ENCODE measurements around the gene UBE4B.
"Not testable (repeated sequence)": the region's sequence is repeated elsewhere in the genome, so short reads cannot be mapped to it uniquely, and the experiment has no call there.

The UBE4B gene

DNA sequence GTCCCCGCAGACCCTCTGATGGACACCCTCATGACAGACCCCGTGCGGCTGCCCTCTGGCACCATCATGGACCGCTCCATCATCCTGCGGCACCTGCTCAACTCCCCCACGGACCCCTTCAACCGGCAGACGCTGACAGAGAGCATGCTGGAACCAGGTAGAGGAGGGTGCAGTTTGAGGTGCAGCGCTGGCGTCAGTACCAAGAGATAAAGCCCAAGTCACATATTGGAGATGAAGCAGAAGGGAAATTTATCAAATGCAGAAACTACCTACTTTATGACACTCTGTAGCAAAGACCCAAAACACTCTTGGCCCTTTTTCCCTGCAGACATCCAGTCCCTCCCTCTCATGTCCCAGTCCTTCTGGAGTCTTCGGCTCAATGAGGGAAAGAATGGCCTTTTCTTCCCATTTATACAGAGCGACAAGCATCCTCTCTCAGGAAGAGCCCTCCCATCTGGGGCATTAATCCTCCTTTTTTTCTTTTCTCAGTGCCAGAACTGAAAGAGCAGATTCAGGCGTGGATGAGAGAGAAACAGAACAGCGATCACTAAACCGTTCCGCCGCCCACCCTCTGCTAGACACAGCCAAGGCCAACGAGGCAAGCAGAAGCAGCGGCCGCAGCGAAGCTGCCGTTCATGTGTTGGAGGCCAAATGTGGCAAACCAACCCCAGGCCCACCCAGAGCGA is 146.8 kb downstream of the UBE4B start:
- no peak for FAIRE-seq

DNA sequence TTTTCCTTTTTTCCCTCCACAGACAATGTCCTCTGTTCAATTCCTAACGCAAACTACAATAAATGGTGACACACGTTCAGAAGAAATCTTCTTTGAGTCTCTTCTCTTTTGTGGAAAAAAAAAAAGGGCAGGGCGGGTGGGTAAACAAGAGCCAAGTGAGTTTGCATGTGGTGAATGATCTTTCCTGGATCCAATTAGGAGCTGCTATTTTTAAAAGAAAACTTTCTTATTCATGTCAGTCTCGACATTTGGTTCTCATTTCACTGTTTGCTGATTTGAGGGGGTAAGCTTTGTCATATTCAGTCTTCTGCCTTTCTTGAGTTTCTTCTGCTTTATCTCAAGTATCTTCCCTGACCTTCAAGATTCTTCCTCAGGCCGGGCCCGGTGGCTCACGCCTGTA is 148.4 kb downstream of the UBE4B start:
- no peak for FAIRE-seq

DNA sequence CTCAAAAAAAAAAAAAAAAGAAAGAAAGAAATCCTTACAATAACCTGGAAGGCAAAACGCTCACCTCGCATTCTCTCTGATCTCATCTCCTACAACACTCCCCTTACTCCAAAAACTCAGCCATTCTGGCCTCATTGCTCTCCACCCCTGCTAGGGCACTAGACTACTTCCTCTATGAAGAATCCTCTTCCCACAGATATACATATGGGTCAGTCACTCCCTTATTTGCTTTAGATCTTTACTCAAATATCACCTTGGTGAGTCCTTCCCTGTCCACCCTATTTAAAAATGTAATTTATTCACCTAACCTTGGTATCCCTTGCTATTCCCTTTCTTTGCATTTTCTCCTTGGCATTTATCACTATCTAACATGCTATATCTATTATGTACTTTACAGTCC is 153.0 kb downstream of the UBE4B start:
- no peak for FAIRE-seq

DNA sequence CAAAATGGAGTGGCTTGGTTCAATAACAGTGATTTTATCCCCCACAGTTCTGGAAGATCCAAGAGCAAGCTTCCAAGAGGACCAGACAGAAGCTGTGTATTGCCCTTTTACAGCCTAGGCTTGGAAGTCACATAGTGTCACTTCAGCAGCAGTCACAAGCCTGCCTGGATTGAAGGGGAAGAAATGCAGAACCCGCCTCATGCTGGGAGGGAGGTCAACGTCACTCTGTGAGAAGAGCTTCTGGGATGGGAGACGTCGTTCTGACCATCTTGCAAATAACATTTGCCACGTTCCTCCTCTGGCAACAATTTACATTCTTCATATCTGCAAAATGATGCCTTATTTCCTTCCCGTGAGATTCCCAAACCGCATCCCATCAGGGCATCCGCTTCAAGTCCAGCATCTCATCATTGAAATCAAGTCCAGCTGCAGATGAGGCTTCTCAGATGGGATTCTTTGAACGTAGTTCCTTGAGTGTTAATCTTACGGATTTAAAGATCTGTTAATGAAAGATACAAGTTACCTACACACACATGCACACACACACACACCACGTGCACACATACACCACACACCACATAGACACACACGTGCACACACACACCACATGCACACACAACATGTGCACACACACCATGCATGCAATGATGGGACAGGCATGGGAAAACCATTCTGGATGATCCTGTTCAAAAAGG is 153.7 kb downstream of the UBE4B start:
- FAIRE-seq, result no peak

DNA sequence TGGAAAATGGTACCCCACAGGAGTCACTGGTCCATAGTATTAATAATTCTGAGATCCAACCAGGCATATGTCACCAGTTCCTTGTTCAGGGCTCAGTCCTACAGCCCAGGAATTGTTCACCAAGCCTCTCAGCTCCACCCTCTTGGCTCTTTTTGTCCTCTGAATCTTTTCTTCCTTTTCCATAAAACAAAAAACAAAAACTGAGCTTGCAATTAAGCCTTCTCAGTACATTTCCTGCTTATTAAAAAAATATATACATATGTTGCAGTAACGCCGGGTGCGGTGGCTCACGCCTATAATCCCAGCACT is 154.2 kb downstream of the UBE4B start:
- FAIRE-seq, result no peak

DNA sequence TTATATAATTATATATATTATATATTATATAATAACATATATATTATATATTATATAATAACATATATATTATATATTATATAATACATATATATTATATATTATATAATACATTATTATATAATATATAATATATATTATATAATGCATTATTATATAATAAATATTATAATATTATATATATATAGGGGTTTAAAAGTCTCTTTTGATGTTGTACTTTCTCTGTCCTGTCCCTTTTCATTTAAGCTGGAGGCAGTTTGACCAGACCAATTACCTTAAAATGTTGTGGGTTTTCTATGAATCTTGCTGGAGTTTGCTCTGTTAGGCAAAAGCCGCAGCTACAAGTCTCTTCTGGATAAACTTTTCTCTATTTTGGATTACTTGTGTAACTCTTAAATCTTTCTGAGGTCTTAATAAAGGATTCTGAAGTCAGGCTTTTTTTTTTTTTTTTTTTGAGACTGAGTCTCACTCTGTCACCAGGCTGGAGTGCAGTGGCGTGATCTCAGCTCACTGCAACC is 155.4 kb downstream of the UBE4B start:
- peak; percentile 97 for FAIRE-seq

DNA sequence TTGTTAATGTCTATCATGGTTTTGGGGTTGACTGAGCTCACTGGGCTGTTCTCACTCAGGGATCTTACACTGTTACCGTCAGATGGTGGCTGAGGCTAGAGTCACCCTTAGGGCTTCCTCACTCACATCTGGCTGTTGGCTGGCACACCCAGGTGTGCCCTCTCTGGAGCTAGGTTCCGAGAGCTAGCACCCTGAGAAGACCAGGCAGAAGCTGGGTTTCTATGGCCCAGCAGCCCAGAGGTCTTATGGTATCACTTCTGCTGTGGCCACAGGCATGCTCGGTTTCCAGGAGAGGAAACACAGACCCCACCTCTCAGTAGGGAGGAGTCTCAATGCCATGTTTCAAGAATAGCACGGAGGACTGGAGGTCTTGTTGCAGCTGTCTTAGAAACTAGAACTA is 156.9 kb downstream of the UBE4B start:
- no peak for FAIRE-seq

DNA sequence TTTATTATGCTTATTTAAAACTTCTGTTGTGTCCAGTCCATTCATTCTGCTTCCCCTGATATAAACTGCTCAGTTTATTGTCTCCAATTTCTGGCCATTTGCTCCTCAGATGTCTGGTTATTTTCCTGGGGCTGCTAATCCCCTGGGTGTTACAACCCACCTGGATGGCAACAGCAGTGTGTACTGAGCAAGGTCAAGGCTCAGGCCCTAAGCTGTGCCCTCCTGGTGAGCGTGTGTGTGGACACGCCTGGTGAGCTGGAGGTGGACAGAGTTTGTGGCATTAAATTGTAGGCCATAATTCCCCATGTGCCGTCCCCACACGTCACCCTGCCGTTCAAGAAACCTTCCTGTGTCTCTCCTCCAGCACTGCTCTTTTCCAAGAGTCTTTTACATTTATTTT is 159.5 kb downstream of the UBE4B start:
- FAIRE-seq, result no peak

DNA sequence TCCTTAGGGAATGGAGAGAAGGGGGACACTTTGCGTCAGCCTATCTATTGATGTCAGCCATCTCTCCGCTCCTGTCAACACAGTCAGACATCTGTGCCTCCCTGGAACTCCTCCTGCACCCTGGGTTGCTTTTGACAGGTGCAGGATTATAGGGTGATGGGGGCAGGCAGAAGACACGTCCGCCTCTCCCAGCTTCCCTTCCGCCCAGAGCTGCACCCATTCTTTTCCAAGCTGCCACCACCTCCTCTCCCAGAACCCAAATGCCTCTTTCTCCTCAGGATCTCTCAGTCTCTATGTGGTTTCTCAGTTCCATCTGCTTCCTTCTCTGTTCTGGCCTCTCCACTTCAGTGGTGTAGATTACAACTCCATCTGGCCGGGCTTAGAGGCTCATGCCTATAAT is 160.5 kb downstream of the UBE4B start:
- no peak for FAIRE-seq

DNA sequence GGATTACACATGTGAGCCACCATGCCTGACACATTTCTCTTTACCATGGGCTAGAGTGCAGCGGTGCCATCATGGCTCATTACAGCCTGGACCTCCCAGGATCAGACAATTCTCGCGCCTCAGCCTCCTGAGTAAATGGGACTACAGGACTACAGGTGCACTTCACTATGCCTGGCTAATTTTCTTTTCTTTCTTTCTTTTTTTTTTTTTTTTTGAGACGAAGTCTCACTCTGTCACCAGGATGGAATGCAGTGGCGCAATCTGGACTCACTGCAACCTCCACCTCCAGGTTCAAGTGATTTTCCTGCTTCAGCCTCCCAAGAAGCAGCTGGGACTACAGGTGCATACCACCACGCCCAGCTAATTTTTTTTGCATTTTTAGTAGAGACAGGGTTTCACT is 162.8 kb downstream of the UBE4B start:
- no peak for FAIRE-seq

DNA sequence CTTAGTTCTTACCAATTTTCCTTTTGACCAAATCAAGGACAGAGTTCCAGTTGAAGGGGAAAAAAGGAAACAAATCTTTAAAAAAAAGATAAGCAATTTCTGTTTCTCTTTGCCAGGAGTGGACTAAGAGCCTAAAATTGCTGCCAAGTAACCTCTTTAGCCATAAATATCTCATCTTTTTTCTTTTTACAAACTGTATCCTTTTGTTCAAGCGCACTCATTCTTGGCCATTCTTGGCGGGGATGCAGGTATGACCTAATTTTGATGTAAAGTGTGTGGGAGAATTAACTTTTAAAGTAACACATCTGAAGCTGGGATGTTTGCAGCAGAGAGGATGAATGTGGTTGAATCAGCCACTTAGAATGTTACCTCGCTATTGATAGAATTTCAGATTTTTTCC is 164.2 kb downstream of the UBE4B start:
- no peak for FAIRE-seq

DNA sequence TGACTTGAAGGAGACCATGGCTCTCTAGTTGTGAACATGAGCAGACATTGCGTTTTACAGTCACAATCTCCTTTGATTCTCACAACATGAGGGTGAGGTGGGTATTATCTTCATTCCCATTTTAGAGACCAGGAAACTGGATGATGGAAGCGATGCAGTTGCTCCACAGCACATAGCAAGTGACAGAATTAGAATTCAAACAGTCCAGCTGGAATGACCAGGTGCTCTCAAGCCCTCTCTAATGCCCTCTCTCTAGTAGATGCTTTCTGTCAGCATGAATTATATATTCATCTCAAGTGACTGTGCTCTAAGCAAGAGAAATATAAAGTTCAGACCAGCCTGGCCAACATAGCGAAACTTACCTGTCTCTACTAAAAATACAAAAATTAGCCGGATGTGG is 167.9 kb downstream of the UBE4B start:
- no peak for FAIRE-seq

DNA sequence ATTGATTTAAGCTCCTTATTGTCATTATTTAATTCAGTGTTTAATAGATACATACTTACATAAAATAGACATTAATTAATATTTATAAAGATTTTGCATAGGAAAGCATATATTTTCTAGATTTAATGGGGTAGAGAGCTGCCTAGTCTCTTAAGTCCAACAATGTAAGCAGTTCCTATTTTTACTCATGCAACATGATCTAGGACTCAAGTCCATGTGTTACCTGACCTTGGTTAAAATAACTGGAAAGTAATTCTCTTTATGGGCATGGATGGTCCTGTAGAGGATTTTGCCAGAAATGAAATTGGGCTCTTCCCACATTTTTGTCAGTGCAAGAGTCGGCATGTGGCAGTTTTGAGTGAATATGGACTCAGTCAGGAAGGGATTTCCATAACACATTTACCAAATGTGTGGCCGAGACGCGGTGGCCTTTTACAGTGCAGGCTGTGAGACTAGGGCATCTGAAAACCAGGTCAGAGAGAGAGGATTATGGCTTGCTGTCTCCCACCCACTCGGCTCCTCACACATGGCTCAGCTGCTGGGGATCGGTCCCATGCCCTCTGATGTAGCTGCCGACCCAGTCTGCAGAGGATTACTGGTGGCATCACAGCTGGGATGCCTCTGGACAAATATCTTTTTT is 171.4 kb downstream of the UBE4B start:
- no peak for FAIRE-seq

DNA sequence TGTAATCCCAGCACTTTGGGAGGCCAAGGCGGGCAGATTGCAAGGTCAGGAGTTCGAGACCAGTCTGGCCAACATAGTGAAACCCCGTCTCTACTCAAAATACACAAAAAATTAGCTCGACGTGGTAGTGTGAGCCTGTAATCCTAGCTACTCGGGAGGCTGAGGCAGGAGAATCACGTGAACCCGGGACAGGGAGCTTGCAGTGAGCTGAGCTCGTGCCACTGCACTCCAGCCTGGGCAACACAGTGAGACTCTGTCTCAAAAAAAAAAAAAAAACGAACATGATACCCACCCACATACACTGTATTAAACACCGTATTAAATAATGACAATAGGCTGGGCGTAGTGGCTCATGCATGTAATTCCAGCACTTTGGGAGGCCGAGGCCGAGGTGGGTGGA is 172.4 kb downstream of the UBE4B start:
- FAIRE-seq, result not testable (repeated sequence)

DNA sequence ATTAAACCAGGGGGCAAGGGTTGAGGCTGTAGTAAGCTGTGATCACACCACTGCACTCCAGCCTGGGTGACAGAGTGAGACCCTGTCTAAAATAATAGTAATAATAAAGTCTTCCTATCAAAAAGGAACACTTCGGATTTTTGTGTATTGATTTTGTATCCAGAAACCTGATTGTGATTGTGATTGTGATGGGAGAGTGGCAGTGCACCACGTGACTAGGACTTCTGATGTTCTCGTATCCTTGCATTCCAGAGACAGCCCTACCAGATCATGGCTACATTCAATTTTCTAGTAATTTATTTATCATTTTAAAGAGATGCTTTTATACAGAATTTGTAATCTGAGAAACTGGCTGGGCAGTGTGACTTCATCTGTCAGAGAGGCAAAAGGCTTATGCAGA is 175.1 kb downstream of the UBE4B start:
- no peak for FAIRE-seq

DNA sequence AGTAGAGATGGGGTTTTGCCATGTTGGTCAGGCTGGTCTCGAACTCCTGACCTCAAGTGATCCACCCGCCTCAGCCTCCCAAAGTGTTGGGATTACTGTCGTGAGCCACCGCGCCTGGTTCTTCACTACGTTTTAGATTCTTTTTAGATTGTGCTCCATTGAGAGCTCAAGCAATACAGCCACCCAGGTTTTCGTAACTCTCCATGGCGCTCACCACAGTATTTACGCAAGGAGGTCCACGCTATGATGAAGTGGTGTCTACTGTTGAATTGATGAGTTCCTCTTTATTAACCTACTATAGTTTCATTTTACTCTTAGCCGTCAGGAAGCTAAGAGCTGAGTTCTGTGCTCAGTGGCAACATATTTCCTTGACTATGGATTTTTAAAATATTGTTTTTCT is 175.8 kb downstream of the UBE4B start:
- FAIRE-seq, result no peak

DNA sequence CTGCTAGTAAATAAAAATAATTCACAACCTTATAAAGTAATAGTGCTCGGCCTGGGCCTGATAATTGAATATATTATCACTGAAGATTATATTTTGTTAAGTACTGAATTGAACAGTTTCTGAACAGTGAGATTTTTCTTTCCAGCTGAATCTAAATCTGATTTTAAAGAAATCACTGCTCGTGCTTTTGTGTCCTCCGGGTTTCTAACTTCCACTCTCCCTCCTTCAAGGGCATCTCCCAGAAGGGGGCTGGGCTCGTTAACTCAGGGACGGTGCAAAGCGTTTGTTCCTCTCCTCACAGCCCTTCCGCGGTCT is 176.8 kb downstream of the UBE4B start:
- no peak for FAIRE-seq

DNA sequence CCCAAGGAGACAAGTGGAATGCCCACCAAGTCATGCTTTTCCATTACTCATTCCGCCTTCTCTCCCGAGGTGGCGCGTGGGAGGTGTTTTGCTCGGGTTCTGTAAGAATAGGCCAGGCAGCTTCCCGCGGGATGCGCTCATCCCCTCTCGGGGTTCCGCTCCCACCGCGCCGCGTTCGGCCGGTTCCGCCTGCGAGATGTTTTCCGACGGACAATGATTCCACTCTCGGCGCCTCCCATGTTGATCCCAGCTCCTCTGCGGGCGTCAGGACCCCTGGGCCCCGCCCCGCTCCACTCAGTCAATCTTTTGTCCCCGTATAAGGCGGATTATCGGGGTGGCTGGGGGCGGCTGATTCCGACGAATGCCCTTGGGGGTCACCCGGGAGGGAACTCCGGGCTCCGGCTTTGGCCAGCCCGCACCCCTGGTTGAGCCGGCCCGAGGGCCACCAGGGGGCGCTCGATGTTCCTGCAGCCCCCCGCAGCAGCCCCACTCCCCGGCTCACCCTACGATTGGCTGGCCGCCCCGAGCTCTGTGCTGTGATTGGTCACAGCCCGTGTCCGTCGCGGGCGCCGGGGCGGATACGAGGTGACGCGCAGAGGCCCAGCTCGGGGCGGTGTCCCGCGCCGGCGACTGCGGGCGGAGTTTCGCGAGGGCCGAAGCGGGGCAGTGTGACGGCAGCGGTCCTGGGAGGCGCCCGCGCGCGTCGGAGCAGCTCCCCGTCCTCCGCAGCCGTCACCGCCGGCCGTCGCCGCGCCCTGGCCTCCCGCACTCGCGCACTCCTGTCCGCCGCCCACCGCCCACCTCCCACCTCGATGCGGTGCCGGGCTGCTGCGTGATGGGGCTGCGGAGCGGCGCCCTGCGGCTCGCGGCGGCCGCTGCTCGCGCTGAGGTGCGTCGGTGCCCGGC is 177.4 kb downstream of the UBE4B start, which contains the start of gene KIF1B:
KIF1B (plus strand) TSS at position 666 of the 906 bp plus-strand sequence. CDS start 21,759 bp downstream, outside the sequence.
- FAIRE-seq, result no peak

DNA sequence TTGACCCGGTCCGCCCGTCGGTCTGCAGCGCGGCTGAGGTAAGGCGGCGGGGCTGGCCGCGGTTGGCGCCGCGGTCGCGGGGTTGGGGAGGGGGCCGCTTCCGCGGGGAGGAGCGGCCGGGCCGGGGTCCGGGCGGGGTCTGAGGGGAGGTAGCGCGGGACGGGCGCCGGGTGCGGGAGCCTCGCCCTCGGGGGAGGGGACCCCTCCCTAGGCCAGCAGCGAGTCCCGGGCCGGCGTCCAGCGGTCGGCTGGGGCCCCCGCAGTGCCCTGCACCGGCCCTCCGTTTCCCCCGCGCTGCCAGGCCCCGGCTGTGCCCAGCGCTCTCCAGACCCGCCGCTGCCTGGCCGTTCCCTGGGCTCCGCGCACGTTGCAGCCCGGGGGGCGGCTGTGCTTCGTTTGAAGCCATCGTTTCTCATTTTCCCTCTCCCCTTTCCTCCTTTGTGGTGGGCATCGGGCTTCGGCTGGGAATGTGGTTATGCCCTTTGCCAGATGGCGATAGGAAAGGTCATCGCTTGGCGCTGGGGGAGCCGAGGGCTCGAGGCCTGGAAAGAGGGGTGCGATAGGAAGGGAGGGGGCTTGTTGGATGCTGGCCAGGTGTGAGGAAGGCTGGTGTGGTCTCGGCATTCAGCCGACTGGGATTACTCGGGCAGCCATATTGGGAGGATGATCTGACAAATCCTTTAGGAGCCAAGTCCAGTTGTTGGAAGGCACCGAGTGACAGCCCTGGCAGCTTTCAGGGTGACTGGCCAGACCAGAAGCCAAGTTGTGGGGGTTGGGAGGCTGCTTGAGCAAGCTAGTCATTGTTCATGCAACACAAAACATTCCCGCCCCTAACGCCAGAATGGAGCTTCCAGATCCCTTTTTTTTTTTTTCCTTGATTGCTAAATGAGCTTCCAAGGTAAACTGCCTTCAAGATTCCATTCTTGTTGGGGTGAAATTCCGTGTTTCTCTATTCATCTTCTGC is 178.4 kb downstream of the UBE4B start:
- FAIRE-seq, result no peak

DNA sequence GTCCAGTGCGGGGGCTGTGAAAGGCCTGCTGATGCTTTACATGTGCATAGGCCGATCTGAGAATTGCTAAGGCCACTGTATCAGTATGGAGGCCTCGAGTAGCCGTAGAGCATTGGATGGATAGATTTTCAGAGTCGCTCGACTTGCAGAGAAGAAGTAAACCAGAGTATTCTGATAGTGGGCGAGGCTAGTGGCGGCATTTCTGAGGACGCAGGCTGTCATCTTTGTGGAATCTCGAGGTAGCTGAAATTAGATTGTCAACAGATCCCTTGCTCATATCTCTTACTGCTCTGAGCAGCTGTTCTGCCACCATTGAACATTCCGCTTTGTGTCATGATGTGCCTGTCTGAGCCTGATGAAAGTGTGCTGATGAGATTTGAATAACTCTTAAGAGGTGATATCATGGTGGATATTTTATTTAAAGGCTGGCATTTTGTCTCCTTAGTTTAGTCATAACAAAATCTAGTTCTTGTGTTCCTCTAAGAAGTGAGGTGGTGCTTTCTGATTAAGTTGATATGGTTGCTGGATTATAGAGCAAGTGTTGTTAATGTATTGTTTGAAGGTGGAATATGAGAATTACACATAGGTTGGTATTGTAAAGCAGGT is 179.2 kb downstream of the UBE4B start:
- FAIRE-seq, result no peak

DNA sequence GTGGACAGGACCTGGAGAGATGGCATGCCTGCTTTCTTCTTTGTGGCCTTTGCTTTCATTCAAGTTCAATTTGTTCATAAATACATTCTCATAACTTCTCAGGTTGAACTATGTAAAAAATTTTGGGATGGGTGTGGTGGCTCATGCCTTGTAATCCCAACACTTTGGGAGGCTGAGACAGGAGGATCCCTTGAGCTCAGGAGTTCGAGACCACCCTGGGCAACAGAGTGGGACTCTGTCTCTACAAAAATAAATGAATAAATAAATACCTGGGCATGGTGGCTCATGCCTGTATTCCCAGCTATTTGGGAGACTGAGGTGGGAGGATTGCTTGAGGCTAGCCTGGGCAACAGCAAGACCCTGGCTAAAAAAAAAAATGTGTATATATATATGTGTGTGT is 179.7 kb downstream of the UBE4B start:
- no peak for FAIRE-seq
